ENCODE data around the gene HAS3.

- TF ChIP-seq CTCF (IDR thresholded peaks at IDR 0.05; ENCODE audit: low read depth, low read length, poor library complexity, severe bottlenecking) (no peak), EZH2phosphoT487 (IDR thresholded peaks at IDR 0.05; ENCODE audit: borderline replicate concordance, low read length) (no peak)
Observed at GRCh38 chr16:69133373-69133954, 28.0 kb downstream of the HAS3 start.
